NCI-H524 (cell line): Measurements from ENCODE around the gene TMOD1.
A peak's percentile ranks its signal among the peaks of the same experiment; 100 is the strongest.

Experiments used
- DNase-seq, 2 experiments: peaks; one replicate each; lab custom pipeline; 2025; lab: John Stamatoyannopoulos, UW

TMOD1 gene

DNA sequence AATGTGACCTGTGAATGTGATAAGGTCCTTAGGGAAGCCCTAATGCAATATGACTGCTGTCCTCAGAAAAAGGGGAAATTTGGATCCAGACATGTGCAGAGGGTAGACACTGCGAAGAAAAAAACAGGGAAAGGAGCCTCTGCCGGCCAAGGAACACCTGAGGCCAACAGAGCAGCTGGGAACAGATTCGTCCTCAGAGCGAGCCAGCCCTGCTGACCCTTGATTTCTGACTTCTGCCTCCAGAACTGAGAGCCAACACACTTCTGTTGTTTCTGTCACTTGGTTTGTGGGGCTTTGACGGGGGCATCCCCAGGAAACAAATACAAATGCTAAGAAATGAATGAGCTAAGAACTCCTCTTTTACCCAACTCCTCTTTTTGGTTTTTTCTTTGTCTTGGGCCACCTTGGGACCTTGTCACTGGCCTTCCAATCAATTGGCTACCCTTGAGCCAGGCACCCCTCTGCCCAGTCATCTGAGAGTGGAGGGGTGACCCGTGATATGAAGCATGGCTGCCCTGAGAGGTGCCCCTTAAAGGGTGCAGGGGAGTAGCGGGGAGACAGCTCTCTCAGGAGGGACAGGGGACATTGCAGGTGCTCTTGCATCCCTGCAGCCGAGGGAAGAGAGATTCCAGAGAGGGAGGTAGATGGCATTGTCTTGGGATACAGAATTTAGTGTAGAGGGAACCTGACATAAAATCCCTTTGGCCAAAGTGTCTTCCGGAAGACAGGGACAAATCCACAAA lies 16.9 kb downstream of the TMOD1 start:
- no peak for DNase-seq

DNA sequence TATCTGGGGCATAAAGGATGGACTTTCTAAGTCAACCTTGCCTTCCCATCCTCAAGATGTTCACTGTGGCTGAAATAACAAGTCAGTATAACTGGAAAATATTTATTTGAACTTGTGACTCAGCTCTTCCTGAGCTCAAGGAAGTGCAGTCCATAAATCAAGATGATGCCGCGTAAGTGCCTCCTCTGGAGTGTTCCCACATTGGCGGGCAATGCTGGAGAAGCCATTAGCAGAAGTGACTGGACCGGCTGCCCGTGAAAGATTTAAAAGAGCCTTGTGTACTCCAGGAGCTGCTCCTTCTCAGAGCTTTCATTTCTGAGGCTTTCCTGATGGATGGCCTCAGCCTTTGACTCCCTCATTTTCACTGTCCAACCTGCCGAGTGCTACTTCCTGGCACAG lies 17.4 kb downstream of the TMOD1 start:
- no peak for DNase-seq

DNA sequence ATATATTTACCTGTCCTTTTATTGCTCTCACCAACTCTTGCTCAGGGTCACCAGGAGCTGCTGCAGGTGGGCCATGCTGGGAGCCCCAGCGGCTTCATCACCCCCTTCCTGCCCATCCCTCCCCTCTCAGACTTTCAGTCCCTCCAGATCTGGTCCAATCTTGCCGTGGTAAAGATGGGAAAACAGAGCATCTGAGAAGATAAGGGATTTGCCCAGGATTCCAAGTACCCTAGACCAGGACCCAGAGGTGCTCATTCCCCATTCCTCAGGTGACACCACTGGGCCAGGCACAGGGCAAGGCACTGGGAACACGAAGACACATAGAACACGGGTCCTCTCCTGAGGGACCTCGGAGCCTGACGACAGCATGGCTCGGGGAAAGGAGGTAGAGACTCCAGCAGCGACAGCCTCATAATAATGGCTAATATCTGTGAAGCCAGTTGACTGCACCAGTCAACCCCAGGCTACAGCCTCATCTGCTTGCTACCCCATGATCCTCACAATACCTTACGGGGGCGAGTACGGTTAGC lies 18.0 kb downstream of the TMOD1 start:
- DNase-seq: no peak

DNA sequence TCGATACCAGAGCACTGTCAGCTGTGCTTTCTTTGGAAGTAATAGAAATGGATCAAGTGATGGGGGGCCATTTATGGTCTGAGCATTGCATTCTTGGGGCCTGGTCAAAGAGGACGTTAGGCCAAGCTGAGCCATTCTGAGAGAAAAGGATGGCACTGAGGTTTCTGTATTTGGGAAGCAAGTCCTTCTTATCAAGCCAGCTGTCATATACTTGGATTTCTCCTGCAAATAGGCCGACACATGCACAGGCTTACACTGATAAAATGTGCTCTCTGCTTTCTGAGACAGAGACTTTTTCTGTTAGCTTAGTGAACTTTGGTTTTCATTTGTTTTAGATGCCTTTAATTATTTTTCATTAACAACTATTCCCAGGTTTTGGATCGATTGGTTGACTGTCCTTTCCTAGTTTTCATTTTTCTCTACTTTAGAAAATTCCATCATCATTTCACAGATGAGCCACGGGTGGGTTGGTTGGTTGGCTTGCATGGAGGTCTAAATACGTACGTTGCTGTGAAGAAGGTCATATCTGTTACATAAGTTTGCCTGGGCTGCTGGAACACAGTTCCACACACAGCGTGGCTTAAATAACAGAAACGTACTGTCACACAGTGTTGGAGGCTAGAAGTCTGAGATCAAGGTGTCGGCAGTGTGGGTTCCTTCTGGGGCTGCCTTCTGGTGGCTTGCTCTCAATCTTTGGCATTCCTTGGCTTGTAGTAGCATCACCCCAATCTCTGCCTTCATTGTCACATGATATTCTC lies 20.3 kb downstream of the TMOD1 start:
- DNase-seq: no peak

DNA sequence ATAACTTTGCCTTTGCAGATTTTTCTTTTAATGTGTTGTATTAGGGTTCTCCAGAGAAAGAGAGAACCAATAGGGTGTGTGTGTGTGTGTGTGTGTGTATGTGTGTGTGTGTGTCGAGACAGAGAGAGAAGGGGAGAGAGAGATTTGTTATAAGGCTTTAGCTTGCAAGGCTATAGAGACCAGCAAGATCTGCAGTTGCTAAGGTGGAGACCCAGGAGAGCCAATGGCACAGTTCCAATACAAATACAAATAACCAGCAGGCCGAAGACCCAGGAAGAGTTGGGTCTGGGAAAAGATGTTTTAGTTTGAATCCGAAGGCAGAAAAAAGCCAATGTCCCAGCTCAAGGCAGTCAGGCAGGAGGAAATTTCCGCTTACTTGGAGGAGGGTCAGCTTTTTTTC lies 23.0 kb downstream of the TMOD1 start:
- no peak for DNase-seq

DNA sequence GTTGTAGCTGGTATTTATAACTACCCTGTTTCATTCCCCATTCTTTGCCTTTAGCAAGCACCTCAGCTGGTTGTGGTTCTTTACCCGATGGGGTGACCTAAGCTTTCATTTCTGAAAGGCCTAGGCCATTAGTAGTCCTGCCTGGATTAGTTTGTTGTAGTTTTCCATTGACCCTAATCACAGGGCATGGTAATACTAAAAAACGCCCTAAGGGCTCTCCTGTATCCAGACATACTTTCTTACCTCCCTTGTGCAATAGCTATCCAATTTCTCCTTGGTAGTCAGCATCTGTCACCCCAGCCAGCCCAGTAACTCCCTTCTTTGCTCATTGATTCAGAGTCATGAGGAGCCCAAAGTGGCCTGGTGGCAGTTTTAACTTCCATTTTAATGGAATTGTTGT lies 24.0 kb downstream of the TMOD1 start:
- peak in 1 of 2 experiments; percentile 45 for DNase-seq

DNA sequence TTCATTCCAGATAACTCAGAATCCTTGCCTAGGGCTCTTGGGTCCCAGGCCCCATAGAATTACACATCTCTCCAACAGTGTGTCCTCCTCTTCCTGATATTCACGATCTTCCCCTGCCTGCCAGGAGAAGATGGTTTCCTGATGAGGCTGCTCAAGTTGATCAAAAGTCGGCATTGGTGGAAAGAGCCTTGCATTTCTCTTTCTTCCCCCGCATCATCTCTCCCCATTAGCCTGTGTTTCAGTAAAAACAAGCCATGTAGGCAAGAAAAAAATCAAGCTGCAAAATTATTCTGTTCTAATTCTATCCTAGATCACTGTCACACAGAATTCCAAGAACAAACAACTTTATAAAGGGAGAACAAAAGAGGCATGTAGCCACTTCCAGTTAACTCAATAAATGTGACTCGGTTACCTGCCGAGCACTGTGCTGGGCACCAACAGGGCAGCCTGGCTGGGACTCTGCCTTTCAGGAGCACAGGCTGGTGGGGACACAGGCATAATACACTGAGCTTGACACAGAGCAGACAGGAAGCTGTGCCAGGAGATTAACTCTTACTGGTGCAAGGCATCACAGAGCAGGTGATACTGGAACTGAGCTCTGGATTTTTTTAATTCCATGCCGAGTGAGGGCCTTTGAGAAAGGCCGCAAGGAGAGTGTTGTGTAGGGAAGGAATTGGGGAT lies 25.6 kb downstream of the TMOD1 start:
- no peak for DNase-seq

DNA sequence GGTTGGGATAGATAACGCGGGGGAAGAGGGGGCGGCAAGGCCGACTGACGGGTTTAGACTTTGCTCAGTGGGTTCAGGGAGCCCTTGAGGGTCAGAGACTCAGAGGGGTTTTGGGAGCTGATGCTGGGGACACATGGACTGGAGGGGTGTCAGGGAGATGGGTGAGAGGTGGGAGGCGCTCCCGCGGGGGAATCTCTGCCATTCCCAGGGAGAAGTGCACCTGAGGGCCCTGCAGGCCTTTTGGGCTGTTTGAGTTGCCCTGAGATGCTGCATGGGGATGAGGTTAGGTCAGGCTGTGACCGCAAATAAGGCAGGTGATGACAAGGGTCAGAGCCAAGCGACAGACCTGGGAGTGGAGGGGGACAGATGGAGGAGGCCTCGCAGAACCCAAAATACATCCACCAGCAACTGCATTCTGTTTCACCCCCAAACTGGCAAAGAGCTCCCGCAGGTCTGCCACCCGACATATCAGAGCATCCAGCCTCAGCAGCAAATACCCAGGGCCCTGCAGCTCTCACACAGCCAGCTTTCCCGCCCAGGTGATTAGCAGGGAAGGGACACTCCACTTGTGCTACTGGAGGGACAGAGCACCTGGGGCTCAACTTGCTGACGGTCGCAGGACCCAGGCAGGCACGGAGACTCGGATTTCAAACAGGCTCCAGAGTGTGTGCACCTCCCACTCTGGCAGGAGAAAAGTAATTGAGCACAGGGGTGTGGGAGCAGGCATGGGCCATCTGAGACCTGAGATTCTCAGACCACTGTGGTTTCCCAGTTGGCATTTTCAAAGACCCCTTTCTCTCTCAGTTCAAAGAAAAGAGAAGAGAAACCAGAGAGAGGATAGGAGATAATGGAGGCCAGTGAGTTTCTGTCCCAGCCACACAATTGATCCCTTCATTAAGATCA lies 26.4 kb downstream of the TMOD1 start:
- DNase-seq: no peak

DNA sequence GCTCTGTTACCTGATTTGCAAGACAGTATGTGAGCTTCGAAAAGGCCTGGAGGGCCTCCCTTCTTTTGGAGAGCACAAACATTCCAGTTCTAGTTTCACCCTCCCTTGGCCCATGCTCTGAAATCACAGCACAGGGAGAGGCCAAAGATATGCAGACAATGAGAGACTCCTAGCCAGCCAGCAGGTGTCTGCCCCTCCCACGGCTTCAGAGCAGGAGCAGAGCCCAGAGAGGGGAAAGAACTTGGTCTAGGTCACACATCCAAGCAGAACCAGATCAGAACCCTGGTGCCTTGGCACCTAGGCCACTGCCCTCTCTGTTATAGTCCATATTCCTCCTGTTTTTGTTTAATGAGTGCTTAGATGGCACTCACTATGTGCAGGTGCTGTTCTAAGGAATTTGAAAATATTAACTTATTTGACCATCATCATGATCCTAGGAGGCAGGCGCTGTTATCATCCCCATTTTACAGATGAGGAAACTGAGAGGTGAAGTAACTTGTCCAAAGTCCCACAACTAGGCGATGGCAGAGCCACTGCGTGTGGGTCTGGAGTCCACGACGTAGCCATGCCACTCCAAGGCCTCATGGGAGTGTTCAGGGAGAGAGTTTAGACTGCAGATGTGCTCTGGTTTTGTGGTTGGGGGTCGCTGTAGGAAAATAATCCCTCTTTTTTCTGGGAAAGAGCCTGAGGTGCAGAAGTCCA lies 27.2 kb downstream of the TMOD1 start:
- DNase-seq: no peak

DNA sequence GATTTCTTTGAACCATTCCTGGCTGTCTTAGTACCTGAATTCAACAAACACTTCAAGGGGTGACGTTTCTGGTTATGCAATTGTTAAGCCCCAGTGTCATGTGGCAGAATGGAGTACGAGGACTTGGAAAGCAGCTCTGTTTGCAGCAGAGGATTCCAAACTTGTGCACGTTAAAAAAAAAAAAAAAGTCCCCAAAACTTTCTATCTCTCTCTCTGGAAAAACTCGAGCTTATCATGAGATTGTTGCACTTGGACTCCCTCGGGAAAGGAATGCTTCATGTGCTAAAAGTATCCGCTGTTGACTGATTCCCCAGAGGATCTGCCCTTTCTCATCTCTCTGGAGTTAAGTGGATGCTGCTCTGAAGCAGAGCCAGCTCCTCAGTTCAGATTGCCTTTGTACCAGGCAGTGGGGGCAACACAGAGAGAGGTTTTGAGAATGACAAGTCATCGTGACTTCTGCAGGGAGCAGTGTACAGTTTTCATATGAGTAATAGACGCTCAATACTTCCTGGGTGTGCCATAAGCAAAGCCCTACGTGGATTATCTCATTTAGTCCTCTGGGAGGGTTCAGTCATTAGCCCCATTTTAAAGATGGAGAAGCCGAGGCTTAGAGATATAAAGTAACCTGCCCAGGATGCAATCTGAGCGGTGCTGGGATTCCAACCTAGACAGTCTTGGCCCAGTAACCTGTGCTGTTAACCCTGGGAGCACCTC lies 28.1 kb downstream of the TMOD1 start:
- no peak for DNase-seq

DNA sequence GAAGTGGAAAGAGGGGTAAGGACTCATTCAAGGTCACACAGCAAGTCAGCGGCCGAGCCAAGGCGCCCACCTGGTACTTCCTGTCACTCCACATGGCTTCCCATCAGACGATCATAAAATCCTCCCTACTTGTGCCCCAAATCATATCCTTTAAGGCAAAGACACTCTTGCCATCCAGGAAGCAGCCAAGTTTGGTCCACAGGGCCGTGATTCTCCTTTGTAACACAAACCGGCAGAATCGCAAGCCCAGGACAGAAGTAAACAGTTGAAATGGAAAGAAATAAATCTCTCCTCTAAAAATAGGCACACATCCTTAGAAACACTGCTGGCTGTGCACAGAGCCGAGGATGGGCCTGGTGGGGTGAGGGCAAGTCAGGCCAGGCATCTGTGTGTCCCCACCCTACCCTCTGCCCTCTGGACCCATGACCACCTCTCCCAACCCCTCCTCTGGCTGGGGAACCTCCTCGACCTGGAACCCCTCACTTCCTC lies 30.5 kb downstream of the TMOD1 start:
- no peak for DNase-seq

DNA sequence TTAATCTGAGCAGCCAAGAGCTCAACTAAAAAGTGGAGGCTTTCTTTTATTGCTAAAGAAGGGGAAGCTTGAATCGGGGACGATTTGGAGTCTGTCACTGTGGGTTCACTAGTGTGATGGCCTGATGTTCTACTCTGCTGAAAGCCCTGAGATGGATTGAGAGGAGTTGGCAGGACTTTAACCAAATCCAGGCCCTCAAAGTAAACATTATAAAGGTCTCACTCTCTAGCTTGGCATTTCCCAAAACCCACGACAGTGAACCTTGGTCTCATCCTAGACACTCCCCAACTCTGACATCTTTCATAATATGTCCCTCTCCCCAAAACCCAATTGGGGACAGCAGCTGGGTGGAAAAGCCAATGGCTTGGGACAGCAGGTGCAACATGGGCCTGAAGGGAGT lies 32.7 kb downstream of the TMOD1 start:
- DNase-seq: no peak

DNA sequence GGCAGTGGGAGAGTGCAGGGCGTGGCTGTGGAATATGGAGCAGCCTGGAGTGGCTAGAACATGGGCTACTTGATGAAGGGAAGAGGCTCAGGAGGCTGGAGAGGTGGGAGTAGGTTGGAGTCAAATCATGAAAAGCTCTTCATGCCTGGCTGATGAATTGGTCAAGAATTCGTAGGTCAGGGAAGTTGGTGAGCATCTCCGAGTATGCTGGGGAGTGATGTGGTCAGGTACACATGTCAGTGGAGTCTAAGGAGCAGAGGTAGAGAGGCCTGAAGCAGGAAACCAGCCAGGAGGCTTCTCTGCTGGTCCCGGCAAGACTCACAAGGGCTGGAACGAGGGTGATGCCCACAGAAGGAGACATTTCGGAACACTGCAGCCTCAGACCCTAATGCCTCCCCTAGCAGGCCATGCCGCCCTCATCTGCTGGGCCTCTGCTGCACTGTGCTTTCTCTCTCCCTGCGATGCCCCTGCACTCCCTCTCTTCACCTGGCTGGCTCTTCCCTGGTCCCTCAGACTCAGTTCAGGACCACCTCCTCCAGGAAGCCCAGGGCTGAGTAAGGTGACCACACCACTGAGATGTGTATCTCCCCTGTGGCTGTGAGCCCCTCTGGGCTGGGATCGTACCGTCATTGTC lies 33.6 kb downstream of the TMOD1 start:
- no peak for DNase-seq

DNA sequence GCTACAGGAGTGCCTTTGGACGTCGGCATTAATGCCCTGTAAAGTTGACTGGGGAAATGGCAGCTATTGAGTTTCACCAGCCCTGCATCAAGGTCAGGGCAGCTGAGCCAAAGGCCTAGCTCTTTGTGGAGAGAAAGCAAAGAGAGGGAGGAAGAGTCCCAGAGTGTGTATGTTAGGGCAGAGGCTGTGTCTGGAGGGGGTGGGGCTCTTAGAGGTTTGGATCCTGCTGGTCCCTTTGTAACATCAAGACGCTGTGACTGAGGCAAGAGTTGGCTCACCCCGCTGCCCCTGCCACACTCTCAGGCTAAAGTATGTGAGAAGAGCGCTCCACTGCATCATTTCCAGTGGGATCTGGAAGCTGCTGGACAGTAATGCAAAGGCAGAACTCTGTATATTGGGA lies 34.3 kb downstream of the TMOD1 start:
- no peak for DNase-seq

DNA sequence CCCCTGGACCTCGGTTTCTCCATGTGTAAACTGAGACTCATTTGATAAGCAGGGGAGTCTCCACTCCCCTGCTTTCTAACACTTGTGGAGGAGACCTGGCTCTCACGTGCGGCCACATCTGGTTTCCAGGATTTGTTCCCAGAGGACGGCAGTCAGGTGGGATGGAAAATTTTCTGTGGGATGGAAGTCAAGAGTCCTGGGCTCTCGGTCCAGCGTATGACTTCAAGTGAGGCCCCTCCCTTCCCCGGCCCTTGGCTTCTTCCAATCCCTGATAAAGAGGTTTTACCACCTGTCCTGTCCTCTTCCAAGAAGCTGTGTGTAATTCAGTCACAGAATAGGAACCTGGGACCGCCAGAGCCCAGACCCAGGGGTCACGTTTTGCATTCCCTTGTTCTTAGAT lies 35.0 kb downstream of the TMOD1 start:
- no peak for DNase-seq

DNA sequence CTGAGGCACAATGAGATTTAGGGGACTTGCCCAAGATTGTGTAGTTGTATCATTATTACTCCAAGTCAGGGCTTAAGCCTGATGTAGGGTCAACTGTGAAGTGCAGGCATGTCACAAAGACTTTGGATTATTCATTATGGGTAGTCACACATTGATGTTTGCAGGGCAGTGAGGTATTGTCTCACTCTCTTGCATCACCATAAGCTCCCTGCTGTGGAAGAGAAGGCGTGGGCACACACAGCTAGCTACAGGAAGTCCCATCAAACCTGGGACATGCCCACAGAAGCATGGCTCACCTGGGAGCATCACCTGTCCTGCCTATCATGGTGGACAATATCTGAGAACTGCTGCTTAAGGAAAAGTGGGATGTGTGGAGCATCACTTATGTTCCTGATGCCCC lies 42.1 kb downstream of the TMOD1 start:
- DNase-seq: no peak

DNA sequence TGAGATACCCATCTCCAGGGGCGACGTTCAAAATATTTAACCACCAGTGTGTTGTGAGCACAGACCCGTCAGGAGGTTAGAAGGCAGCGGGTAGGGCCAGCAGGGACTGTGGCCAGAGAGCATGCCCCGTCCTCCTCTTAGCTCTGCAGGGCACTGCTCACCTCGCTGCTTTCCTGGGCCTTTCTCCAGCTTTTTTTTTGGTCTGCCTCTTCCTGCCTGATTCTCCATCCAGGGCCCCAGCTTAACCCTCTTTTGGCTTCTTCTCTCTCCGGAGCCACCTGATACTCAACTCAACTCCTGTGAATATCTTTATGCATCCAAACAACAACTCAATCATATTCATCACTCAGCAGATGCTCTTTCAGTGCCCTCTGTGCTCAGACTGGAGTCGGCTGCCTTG lies 44.0 kb downstream of the TMOD1 start:
- no peak for DNase-seq

DNA sequence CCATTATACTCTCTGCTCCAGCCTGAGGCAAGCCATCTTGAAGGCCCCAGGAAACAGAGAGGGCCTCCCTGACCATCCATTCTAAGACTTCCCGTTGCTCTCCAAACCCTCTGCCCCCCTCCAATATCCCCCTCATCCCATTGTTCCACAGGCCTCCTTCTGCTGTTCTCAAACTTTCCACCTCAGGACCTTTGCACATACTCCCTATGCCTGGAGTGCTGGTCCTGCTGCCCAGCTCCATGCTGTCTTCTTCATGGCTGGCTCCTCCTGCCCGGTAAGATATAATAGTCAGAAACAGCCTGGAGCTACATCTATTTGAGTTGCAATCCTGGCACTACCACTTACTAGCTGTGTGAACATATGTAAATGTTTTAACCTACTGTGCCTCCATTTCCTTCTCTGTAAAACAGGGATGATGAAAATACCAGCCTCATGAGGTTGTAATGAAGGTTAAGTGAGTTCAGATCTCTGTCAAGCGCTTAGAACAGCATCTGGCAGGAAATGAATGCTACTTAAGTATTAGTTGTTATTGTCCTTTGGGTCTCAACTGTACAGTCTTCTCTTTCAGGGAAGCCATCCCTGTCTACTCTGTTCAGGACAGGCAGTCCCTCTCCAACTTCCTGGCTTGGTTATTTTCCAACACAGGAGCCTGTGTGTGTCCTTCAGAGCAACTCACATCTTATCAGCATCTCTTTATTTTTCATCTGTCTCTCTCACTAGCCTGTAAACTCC lies 45.8 kb downstream of the TMOD1 start:
- DNase-seq: no peak

DNA sequence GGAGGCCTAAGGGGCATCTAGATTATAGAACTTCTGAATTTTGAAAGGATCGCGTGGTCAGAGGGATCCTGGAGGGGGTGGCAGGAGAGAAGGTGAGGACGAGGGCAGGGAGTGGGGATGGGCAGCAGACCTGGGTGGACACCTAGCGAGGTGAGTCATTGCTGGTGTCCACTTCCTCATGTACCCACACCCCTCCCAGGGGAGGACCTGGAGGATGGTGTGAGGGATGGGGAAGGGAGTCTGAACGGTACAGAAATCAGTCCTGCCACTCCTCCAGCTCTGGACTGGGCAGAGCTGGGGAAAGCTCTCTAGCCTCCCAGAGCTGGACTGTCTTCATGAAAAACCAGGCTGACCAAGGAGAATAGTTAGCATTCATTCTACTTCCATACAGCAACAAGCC lies 46.9 kb downstream of the TMOD1 start:
- no peak for DNase-seq
